Uterus (tissue), 4 donors: Measurements from ENCODE around the gene CAMTA1. TPM values are rescaled to one million over a fixed set of nuclear protein-coding genes. Genes with fewer than 3 reads are reported as not detected.

ENCODE experiments used
- DNase-seq, 2 donors: peaks; one replicate each; pipeline ENCODE4 v3.0.0-alpha.2; 2019 to 2020
- H3K27ac ChIP-seq, 2 donors: fragments of 200-600 bp; sonication (generic); 1 replicate in 1 of 2; 2 replicates in 1 of 2; pipeline ENCODE4 v1.5.1; 2016 to 2018
- H3K27me3 ChIP-seq, 2 donors: fragments of 200-600 bp; sonication (generic); one replicate each; pipeline ENCODE4 v1.5.1; 2018 to 2019; ENCODE audit warnings: control low read depth in 1 of 2
- H3K36me3 ChIP-seq, 2 donors: fragments of 200-600 bp; sonication (generic); one replicate each; pipeline ENCODE4 v1.5.1; 2019; ENCODE audit warnings: control low read depth in 1 of 2
- H3K4me1 ChIP-seq, 2 donors: fragments of 200-600 bp; sonication (generic); one replicate each; pipeline ENCODE4 v1.5.1; 2018 to 2019; ENCODE audit warnings: control low read depth in 1 of 2
- H3K4me3 ChIP-seq, 2 donors: fragments of 200-600 bp; sonication (generic); 1 replicate in 1 of 2; 2 replicates in 1 of 2; pipeline ENCODE4 v1.5.1; 2018 to 2019; ENCODE audit warnings: mild to moderate bottlenecking in 1 of 2
- H3K9me3 ChIP-seq, 2 donors: fragments of 200-600 bp; sonication (generic); one replicate each; pipeline ENCODE4 v1.5.1; 2019; ENCODE audit warnings: control low read depth in 1 of 2
- CTCF ChIP-seq, 4 experiments: fragments of 200-600 bp in 2 of 4; fragments of 450-650 bp in 2 of 4; sonication (generic) in 2 of 4; IDR thresholded peaks; one replicate each; pipeline ENCODE4 v1.5.1; 2016 to 2019; ENCODE audit warnings: antibody characterized with exemption in 4 of 4, mild to moderate bottlenecking in 2 of 4, moderate library complexity in 1 of 4
- POLR2A ChIP-seq, 2 donors: fragments of 450-650 bp; IDR thresholded peaks; one replicate each; pipeline ENCODE4 v1.6.1; 2016; ENCODE audit warnings: antibody characterized with exemption in 2 of 2, mild to moderate bottlenecking in 1 of 2, moderate library complexity in 1 of 2
- intact Hi-C: fragments of 100-400 bp; cut with DNase I; formaldehyde crosslinking; loops from one replicate; pipeline ENCODE4 v1.15.1; 2023; ENCODE audit warnings: low total_unique reads
- total RNA-seq, 4 donors: library from RNA; depleted of rRNA in 3 of 4; stranded (reverse); fragments of >200 nt in 3 of 4; gene quantifications; one replicate each; pipeline versions ENCODE4 v1.1.0 to v1.2.4, GENCODE V29; 2014 to 2023
- donor health status: DM: yes; HTN: yes; CAD: no.

Gene CAMTA1
- total RNA-seq, 4 donors from 2014 or later = 29.7 to 427 (median 64.8) TPM

GRCh38 chr1:7301664-7301981 is 516.4 kb downstream of the CAMTA1 start:
- Histone ChIP-seq H3K9me3 (no peaks in the 10 kb centered on the region), H3K27ac (no peak overlapping the region), H3K4me3 (no peak overlapping the region), H3K27me3 (no peaks in the 10 kb centered on the region), H3K36me3 (no peaks in the 10 kb centered on the region), H3K4me1 (no peaks in the 10 kb centered on the region)
- intact Hi-C loops = no loop called here
- TF ChIP-seq CTCF (IDR thresholded peaks at IDR 0.05) (no peak), POLR2A (IDR thresholded peaks at IDR 0.05) (no peak)
- no peak for DNase-seq

GRCh38 chr1:7302126-7302525 is 516.9 kb downstream of the CAMTA1 start:
- no peak overlapping the region for H3K27ac ChIP-seq
- intact Hi-C loops = no loop called here
- no peaks in the 10 kb centered on the region for H3K4me1 ChIP-seq
- DNase-seq = no peak
- TF ChIP-seq POLR2A (IDR thresholded peaks at IDR 0.05) = no peak
- TF ChIP-seq CTCF (IDR thresholded peaks at IDR 0.05) = no peak
- no peaks in the 10 kb centered on the region for H3K27me3 ChIP-seq
- peaks cover 0 to 4% of the 10 kb centered on the region in 2 donors for H3K9me3 ChIP-seq
- no peaks in the 10 kb centered on the region for H3K36me3 ChIP-seq
- H3K4me3 ChIP-seq = no peak overlapping the region

GRCh38 chr1:7302873-7303272 is 517.6 kb downstream of the CAMTA1 start:
- Histone ChIP-seq H3K27me3 (no peaks in the 10 kb centered on the region), H3K9me3 (peaks cover 0 to 10% of the 10 kb centered on the region in 2 donors), H3K36me3 (no peaks in the 10 kb centered on the region), H3K4me3 (no peak overlapping the region), H3K27ac (no peak overlapping the region), H3K4me1 (no peaks in the 10 kb centered on the region)
- intact Hi-C loops = no loop called here
- no peak for TF ChIP-seq CTCF (IDR thresholded peaks at IDR 0.05)
- no peak for TF ChIP-seq POLR2A (IDR thresholded peaks at IDR 0.05)
- DNase-seq = no peak

GRCh38 chr1:7303554-7304317 is 518.5 kb downstream of the CAMTA1 start:
- Histone ChIP-seq H3K9me3 (peaks cover 0 to 10% of the 10 kb centered on the region in 2 donors), H3K36me3 (no peaks in the 10 kb centered on the region), H3K4me1 (no peaks in the 10 kb centered on the region), H3K4me3 (no peak overlapping the region), H3K27ac (no peak overlapping the region), H3K27me3 (no peaks in the 10 kb centered on the region)
- no peak for DNase-seq
- intact Hi-C loops = no loop called here
- no peak for TF ChIP-seq POLR2A (IDR thresholded peaks at IDR 0.05)
- TF ChIP-seq CTCF (IDR thresholded peaks at IDR 0.05) = no peak

GRCh38 chr1:7313081-7313546 is 527.9 kb downstream of the CAMTA1 start:
- Histone ChIP-seq H3K9me3 (no peaks in the 10 kb centered on the region), H3K4me1 (no peaks in the 10 kb centered on the region), H3K4me3 (no peak overlapping the region), H3K27me3 (no peaks in the 10 kb centered on the region), H3K36me3 (no peaks in the 10 kb centered on the region), H3K27ac (no peak overlapping the region)
- intact Hi-C loops = no loop called here
- no peak for DNase-seq
- TF ChIP-seq CTCF (IDR thresholded peaks at IDR 0.05) (no peak), POLR2A (IDR thresholded peaks at IDR 0.05) (no peak)
